Measurements from ENCODE around the gene KRTAP10-4.

DNA sequence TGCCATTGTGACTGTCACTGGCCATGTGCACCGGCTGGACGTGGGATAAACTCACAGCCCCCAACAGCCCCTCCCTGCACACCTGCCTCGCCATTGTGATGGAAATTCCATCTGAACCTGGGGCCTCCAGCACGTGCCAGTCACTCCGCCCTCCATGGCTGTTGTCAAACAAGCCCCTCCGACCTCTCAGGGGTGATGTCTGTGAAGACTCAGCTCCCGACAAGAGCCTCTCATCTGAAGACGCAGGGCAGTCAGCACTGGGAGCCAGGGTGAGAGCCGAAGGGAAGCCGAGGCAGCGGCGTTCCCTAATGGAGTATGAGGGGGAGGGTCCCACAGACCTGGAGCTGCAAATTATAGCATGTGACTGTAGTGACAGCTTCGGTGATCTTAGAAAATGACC lies 20.8 kb upstream of the KRTAP10-4 start:
- TF ChIP-seq, protein P1, sequence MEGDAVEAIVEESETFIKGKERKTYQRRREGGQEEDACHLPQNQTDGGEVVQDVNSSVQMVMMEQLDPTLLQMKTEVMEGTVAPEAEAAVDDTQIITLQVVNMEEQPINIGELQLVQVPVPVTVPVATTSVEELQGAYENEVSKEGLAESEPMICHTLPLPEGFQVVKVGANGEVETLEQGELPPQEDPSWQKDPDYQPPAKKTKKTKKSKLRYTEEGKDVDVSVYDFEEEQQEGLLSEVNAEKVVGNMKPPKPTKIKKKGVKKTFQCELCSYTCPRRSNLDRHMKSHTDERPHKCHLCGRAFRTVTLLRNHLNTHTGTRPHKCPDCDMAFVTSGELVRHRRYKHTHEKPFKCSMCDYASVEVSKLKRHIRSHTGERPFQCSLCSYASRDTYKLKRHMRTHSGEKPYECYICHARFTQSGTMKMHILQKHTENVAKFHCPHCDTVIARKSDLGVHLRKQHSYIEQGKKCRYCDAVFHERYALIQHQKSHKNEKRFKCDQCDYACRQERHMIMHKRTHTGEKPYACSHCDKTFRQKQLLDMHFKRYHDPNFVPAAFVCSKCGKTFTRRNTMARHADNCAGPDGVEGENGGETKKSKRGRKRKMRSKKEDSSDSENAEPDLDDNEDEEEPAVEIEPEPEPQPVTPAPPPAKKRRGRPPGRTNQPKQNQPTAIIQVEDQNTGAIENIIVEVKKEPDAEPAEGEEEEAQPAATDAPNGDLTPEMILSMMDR (IDR thresholded peaks at IDR 0.05; ENCODE audit: borderline replicate concordance, extremely low read depth, low read length, poor library complexity, severe bottlenecking), result no peak
- no peak for TF ChIP-seq EZH2 (IDR thresholded peaks at IDR 0.05; ENCODE audit: borderline replicate concordance, low read depth, low read length, severe bottlenecking)

Data from DND-41 (cell line).